ENCODE results near the gene OR52J3.

DNA sequence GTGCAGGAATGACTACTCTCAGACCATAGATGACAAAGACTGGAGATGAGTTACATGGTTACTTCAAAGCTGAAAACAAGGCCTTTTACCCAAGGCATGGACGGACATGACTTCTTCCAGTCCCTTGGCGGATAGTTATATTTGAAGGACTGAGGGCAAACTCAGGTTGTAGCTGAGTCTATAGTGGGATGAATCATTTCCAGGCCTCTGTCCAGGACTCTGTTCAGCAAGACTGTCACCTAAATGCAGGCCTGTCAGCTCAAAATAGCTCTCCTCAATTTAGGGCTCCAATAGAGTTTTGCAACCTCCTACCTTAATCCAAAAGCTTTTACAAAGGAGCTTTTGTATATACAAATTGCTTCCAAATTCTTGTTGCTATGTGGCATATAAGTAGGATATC, 24.3 kb upstream of the OR52J3 start:
- TF ChIP-seq, protein P1, sequence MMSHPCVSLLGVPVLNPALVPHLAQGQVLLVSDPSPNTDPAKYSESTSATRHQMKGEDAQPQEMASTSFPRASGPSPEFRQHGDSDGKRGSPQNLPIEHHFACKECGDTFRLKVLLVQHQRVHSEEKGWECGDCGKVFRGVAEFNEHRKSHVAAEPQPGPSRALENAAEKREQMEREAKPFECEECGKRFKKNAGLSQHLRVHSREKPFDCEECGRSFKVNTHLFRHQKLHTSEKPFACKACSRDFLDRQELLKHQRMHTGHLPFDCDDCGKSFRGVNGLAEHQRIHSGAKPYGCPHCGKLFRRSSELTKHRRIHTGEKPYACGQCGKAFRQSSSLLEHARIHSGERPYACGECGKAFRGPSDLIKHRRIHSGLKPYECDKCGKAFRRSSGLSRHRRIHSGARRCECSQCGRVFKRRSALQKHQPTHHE (CRISPR knock-in tag; IDR thresholded peaks at IDR 0.05; ENCODE audit: borderline replicate concordance) = no peak
- no peak for TF ChIP-seq KDM2A (CRISPR knock-in tag; IDR thresholded peaks at IDR 0.05; ENCODE audit: borderline replicate concordance, low read depth)
- TF ChIP-seq ZNF747 (CRISPR knock-in tag; IDR thresholded peaks at IDR 0.05; ENCODE audit: borderline replicate concordance) = no peak
- no peak for TF ChIP-seq MLX (CRISPR knock-in tag; IDR thresholded peaks at IDR 0.05)
- no peak for TF ChIP-seq FOXA1 (IDR thresholded peaks at IDR 0.05)
- no peak for TF ChIP-seq FOXA1 (CRISPR knock-in tag; IDR thresholded peaks at IDR 0.05)
- no peak for TF ChIP-seq POLR2AphosphoS5 (IDR thresholded peaks at IDR 0.05; ENCODE audit: low read depth, low read length)
